Activated CD4-positive, alpha-beta T cell treated with anti-CD3 and anti-CD28 coated beads, Interleukin-2, amount 50 U/mL, for 24 hours (primary cell): Measurements from ENCODE around the gene NUDT1.

Experiments
- DNase-seq, 2 donors: peaks; one replicate each; pipeline ENCODE4 v3.0.0-alpha.2; 2020; ENCODE audit warnings: low read depth in 1 of 2, low spot score in 1 of 2

NUDT1 gene

GRCh38 chr7:2247141-2247995, 5.3 kb downstream of the NUDT1 start:
- DNase-seq: no peak

GRCh38 chr7:2248984-2249694, 7.1 kb downstream of the NUDT1 start:
- DNase-seq: no peak

- DNase-seq: no peak
These were observed 7.8 kb downstream of the NUDT1 start for GRCh38 chr7:2249744-2250323.

DNA sequence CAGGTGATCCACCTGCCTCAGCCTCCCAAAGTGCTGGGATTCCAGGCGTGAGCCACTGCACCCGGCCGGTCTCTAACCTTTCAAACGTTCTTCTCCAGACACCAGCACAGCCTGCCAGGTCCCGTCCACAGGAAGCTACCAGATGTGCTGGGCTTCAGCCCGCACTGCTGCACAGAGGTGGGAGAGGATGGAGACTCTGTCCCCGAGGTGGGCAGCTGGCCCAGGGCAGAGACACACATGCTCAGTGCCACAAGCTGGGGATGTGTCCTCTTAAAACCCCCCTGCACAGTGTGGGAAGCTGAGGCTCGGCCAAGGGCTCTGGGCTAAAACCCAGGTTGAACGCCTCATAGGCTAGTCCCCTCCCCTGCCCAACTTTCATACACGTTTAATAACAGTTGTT, 9.4 kb downstream of the NUDT1 start:
- no peak for DNase-seq

- no peak for DNase-seq
These were observed 10.1 kb downstream of the NUDT1 start for GRCh38 chr7:2251841-2252771.

DNA sequence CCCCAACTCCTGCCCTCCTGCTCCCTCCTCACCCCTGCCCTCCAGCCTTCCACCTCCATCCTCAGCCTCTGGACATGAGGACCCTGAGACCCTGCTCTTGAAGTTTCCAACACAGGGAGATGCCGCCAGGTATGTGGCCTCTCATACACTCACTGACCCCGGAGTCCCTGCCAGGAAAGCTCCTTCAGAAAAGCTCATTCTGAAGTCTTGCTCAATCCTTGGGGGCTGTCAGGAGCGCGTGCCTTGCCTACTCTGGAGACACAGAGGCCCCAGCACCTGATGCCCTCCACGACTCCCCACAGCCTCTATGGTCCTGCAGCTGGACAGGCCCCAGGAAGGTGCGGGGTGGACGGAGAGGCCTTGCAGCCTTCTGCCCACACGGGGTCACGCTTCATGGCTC, 11.0 kb downstream of the NUDT1 start:
- no peak for DNase-seq

DNA sequence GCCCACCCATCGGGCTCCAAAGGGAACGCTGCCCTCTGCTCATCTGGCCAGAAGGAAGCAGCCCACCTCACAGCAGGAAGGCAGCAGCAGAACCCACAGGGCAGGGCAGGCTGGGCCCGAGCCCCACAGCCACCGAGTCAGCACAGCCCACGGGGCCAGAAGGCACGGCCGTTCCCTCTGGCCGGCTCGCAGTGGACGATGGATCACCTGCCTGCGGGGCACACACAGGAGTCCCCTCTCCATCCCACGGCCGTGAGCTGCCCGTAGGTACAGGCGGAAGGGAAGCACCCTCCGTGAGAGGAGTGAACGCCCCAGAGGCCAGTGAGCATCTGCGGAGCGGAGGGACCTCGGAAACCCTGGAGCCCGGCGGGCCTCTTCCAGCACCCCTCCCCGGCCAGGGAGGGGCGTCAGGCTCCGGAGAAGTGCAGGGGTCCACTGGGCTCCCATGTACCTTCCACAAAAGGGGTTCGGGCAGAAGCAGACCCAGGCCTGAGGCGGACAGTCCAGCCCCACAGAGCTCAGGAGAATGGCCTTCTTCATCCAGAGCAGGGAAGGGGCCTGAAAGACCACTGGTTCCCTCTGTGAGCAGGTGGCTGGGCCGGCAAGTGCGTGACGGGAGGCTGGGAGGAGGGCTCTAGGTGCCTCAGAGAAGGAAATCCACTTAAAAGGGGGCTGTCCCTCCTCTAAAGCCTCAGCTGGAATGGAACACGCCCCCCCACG, 11.7 kb downstream of the NUDT1 start:
- DNase-seq: no peak

DNA sequence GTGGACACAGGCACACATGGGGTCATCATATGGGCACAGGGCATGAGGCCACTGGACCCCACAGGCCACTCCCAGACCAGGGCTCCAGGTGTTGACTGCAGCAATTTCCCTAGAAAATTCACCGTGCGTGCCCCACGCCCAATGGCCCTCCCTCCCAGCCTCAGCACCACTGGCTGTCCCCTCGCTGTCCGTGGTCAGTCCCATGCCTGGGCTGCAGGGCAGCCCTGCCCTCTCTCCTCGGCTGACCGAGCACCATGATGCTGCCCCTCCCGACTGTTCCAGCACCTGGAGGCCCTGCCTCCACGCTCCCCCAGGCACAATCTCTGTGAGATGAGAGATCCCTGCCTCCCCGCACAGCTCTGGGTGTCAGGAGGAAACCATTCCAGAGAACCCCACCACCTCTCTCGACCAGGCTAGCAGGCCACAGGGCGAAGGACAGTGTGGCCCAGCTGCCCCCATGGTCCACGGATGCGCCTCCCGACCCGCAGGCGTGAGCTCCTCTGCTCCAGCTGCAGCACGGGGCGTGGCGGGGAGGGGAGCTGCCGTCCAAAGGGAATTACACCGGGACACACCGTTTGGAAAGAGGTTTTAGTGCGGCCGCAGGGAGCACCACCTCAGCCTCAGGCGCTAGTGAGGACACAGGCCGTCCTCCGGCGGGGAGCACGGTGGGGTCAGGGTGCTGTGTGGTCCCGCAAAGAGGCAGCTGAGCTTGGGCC, 12.6 kb downstream of the NUDT1 start:
- DNase-seq: no peak

GRCh38 chr7:2255145-2256139, 13.4 kb downstream of the NUDT1 start:
- DNase-seq: no peak

DNA sequence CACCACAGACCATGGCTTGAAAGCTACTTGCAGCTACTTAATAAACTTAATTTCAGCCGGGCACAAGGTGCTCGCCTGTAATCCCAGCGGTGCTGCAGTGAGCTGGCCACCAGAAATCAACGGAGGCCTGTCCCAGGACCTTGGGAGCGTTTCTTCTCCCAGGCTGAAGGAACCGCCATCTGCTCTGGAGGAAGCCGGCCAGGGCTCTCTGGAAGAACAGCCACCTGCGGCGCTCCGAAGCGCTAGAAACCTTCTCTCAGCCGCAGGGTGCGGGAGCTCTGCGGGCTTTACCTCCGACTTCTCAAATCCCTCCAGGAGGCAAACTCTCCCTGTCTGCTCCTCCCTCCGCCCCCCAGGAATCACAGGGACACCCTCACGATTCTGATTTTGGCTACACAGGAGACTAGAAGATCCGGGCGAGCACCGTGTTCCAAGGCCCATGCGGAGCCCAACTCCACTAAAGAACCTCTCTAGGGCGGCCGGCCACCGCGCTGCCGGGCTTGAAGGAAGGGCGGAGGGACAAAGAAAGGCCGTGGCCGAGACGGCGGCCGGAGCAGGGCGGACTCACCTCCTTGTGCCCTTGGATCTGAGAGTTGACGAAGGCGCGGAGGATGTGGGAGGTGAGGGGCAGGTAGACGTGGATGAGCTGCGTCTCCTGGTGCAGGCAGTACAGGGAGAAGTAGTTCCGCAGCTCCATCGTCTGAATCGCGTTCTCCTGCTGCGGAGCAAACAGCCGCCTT, 14.4 kb downstream of the NUDT1 start:
- DNase-seq: no peak

DNA sequence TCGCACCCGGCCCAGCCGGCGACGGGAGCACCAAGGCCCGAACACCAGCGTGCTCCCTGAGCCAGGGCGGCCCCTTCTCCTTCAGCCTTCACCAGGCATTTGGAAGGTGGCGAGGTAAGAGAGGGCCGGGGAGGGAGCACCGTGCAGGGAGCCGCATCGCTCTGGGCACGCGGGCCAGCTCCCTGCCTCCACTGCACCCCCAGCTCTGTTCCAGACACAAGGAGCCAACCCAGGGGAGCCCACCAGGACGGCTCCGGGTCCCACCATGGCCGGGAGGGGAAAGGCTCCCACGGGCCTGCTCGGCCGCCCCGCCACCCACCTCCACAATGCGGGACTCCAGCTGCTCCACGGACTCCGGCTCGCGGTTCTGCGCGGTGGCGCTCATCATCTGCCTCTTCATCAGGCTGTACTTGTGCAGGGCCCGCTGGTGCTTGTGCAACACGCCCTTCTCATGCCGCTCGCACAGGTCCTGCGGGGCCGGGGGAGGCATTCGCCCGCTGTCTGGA, 15.1 kb downstream of the NUDT1 start:
- no peak for DNase-seq

DNA sequence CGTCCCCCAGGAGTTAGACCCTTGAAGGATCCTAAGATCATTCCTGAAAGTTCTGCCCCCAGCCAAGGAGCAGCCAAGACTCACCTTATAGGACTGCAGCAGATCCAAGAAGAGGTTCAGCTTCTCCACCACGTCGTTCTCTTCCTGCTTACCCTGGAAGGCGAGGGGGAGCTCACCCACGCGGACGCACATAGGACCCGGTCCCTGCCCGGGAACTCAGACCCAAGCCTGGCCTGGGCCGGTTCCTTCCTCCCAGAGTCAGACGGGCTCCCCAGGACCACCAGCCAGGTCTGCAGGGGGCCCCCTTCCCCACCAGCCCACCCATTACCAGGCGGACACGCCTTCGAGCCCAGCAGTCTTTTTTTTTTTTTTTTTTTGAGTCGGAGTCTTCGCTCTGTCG, 15.6 kb downstream of the NUDT1 start:
- DNase-seq: no peak

DNA sequence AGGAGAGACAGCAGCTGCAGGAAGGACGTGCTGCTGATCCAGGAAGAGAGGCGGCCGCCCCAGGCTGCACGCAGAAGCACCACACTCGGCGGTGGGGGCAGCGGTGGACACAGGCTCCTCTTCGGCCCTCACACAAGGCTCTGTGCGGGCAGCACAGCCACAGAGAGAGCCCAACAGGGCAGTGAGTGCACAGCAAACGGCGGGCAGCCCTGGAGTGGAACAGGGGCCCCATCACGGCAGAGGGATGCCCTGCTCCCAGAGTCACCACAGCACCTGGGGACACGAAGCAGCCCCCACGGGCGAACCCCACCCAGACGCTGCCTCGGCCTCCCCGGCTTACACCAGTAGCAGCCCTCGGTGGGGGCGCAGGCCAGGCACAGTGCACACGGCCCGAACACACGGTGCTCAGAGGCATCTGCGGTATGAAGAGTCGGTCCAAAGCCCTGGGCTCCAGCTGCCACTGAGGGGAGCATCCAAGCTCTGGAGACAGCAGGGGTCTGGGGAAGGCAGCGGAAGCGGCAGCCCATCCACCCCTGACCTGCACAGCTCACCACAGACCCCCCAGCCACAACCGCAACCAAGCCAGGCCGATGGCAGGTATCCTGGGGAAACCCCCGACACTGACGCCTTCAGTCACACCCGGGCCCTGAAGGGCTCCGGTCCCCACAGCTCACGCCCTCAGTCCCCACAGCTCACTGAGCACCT, 16.8 kb downstream of the NUDT1 start:
- no peak for DNase-seq

- no peak for DNase-seq
These were observed 17.5 kb downstream of the NUDT1 start for GRCh38 chr7:2259480-2259879.

- DNase-seq: no peak
These were observed 18.8 kb downstream of the NUDT1 start for GRCh38 chr7:2260820-2261219.

DNA sequence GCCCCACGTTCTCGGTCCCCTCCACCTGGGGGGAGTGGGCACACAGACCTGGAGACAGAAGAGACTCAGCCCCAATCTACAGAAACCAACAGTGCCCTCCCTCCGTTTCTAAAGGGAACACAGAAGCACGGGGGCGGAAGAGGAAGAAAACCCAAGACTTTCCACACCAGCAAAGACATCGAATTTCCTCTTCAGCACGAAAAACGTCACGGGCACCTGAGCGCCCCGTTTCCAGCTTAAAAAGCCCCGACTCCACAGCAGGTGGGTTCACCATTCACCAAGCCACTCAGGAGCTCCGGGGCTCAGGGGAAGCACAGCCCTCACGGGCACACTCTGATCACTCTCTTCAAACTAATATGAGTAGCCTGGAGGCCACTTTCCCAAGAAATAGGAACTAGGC, 19.6 kb downstream of the NUDT1 start:
- DNase-seq: no peak

DNA sequence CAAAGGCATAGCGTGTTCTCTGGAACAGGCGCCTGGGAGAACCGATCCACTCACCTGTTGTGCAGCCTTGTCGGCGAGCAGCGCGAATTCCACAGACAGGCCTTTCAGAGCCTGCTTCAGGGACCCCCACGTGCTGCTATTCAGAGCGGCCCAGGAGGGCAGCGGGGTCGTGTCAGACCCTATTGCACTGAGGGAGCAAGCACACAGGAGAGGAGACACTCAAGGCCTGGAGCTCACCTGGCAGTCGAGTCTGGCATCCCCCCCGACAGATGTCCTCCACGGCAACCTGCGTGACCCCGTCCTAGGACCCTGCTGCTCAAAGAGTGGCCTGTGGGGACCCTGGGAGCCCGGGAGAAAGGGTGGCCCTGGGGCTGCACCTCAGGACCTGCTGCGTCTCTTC, 21.1 kb downstream of the NUDT1 start:
- DNase-seq: no peak
